Measurements from ENCODE around the gene PRIMA1. TPM values are rescaled to one million over a fixed set of nuclear protein-coding genes. Genes with fewer than 3 reads are reported as not detected.

The PRIMA1 gene
- total RNA-seq, 1 donor from 2014 or later, result not detected

GRCh38 chr14:93743270-93744060 lies 44.8 kb downstream of the PRIMA1 start:
- Mint-ChIP-seq H3K27ac (ENCODE audit: unreplicated experiment) (no peak overlapping the region), H3K36me3 (ENCODE audit: low read depth) (no peaks in the 10 kb centered on the region), H3K9me3 (ENCODE audit: low read depth) (no peaks in the 10 kb centered on the region), H3K27me3 (ENCODE audit: low read depth) (peaks cover 19% of the 10 kb centered on the region), H3K4me1 (ENCODE audit: low read depth) (no peaks in the 10 kb centered on the region), H3K4me3 (ENCODE audit: unreplicated experiment) (no peak overlapping the region)
- no peak for DNase-seq (ENCODE audit: low spot score)
- TF ChIP-seq, protein P1, sequence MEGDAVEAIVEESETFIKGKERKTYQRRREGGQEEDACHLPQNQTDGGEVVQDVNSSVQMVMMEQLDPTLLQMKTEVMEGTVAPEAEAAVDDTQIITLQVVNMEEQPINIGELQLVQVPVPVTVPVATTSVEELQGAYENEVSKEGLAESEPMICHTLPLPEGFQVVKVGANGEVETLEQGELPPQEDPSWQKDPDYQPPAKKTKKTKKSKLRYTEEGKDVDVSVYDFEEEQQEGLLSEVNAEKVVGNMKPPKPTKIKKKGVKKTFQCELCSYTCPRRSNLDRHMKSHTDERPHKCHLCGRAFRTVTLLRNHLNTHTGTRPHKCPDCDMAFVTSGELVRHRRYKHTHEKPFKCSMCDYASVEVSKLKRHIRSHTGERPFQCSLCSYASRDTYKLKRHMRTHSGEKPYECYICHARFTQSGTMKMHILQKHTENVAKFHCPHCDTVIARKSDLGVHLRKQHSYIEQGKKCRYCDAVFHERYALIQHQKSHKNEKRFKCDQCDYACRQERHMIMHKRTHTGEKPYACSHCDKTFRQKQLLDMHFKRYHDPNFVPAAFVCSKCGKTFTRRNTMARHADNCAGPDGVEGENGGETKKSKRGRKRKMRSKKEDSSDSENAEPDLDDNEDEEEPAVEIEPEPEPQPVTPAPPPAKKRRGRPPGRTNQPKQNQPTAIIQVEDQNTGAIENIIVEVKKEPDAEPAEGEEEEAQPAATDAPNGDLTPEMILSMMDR (IDR thresholded peaks at IDR 0.05), result no peak

DNA sequence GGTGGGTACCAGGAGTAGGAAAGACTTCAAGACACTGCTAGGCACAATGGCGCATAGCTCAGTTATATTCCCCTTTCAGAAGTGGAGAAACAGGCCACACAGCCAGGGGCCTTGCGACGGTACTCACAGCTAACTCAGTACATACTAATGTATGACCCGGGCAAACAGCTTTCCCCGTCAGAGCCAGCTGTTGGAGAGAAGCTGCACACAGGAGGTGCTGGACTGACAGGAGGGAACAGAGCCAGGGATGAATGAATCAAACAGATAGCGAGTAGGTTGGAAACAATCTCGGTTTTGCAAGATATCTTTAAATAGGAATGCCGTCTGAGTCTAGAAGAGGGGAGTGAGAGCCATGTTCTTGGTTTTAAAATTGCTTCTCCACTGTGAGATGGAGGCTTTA lies 45.5 kb downstream of the PRIMA1 start:
- no peaks in the 10 kb centered on the region for H3K9me3 Mint-ChIP-seq (ENCODE audit: low read depth)
- no peaks in the 10 kb centered on the region for H3K36me3 Mint-ChIP-seq (ENCODE audit: low read depth)
- no peak overlapping the region for H3K27ac Mint-ChIP-seq (ENCODE audit: unreplicated experiment)

GRCh38 chr14:93741556-93742230 lies 46.6 kb downstream of the PRIMA1 start:
- TF ChIP-seq, protein P1 (IDR thresholded peaks at IDR 0.05), result no peak
- H3K27ac Mint-ChIP-seq (ENCODE audit: unreplicated experiment), result no peak overlapping the region
- DNase-seq (ENCODE audit: low spot score), result no peak
- no peaks in the 10 kb centered on the region for H3K4me1 Mint-ChIP-seq (ENCODE audit: low read depth)
- H3K9me3 Mint-ChIP-seq (ENCODE audit: low read depth), result no peaks in the 10 kb centered on the region
- no peak overlapping the region for H3K4me3 Mint-ChIP-seq (ENCODE audit: unreplicated experiment)
- H3K36me3 Mint-ChIP-seq (ENCODE audit: low read depth), result no peaks in the 10 kb centered on the region
- peaks cover 18% of the 10 kb centered on the region for H3K27me3 Mint-ChIP-seq (ENCODE audit: low read depth)

More for the DNA sequence above, 45.5 kb downstream of the PRIMA1 start:
- peaks cover 22% of the 10 kb centered on the region for H3K27me3 Mint-ChIP-seq (ENCODE audit: low read depth)
- H3K4me1 Mint-ChIP-seq (ENCODE audit: low read depth), result no peaks in the 10 kb centered on the region
- no peak for DNase-seq (ENCODE audit: low spot score)
- TF ChIP-seq, protein P1 (IDR thresholded peaks at IDR 0.05), result no peak
- no peak overlapping the region for H3K4me3 Mint-ChIP-seq (ENCODE audit: unreplicated experiment)

- no peaks in the 10 kb centered on the region for H3K9me3 Mint-ChIP-seq (ENCODE audit: low read depth)
- TF ChIP-seq, protein P1 (IDR thresholded peaks at IDR 0.05), result no peak
- H3K4me1 Mint-ChIP-seq (ENCODE audit: low read depth), result no peaks in the 10 kb centered on the region
- no peak overlapping the region for H3K27ac Mint-ChIP-seq (ENCODE audit: unreplicated experiment)
- no peak overlapping the region for H3K4me3 Mint-ChIP-seq (ENCODE audit: unreplicated experiment)
- peaks cover 24% of the 10 kb centered on the region for H3K27me3 Mint-ChIP-seq (ENCODE audit: low read depth)
- DNase-seq (ENCODE audit: low spot score), result no peak
- no peaks in the 10 kb centered on the region for H3K36me3 Mint-ChIP-seq (ENCODE audit: low read depth)
Observed at GRCh38 chr14:93737634-93738033, 50.7 kb downstream of the PRIMA1 start.

DNA sequence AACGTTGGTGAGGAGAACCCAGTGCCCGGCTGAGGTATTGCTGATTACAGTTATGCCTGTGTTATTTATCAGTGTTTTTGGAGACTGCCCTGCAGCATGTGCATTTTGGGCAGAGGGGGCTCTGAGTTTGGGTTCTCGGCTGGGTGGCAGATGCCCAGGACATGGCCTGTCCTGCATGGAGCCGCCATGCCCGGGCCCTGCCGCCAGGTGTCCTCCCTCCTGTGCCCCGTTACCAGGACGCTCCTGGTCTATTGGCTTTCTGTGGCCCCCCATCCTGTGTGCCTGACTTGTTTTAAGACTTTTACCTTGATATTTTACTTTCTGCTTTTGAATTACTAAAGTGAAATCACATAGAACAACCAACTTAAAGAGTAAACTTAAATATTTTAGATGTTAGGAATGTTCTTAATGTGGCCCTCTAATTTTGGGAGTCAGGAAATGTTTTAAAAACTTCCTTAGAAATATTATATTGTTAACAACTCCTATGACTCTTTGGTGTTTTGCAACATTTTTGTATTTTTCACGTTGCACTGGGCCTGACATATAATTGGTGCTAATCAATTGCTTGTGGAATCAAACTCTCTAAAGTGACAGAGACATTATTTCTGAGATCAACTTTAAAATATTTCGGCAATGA lies 51.8 kb downstream of the PRIMA1 start:
- no peaks in the 10 kb centered on the region for H3K9me3 Mint-ChIP-seq (ENCODE audit: low read depth)
- H3K4me1 Mint-ChIP-seq (ENCODE audit: low read depth), result no peaks in the 10 kb centered on the region
- no peak overlapping the region for H3K27ac Mint-ChIP-seq (ENCODE audit: unreplicated experiment)
- H3K4me3 Mint-ChIP-seq (ENCODE audit: unreplicated experiment), result no peak overlapping the region
- DNase-seq (ENCODE audit: low spot score), result no peak
- H3K36me3 Mint-ChIP-seq (ENCODE audit: low read depth), result no peaks in the 10 kb centered on the region
- TF ChIP-seq, protein P1 (IDR thresholded peaks at IDR 0.05), result peak; percentile 49
- peaks cover 25% of the 10 kb centered on the region for H3K27me3 Mint-ChIP-seq (ENCODE audit: low read depth)

All from chondrocyte (in vitro differentiated cells).